ENCODE measurements around the gene PODXL2. TPM values are rescaled to one million over a fixed set of nuclear protein-coding genes. Genes with fewer than 3 reads are reported as not detected.
"Not testable (repeated sequence)": the region's sequence is repeated elsewhere in the genome, so short reads cannot be mapped to it uniquely, and the experiment has no call there.

Gene PODXL2
- total RNA-seq, 1 experiment from 2014 or later: 15.3 TPM

- H3K27me3 ChIP-seq (ENCODE audit: control insufficient read depth, insufficient read depth, low read length): no peaks in the 10 kb centered on the region
- DNase-seq (ENCODE audit: low read depth, low spot score) (peak; percentile 36), ATAC-seq (peak; percentile 94)
- no peak overlapping the region for H3K4me3 ChIP-seq (ENCODE audit: low read depth in 2 of 2, low read length in 2 of 2)
- no peak overlapping the region for H3K27ac ChIP-seq (ENCODE audit: low read length)
- no peak for TF ChIP-seq POLR2AphosphoS5 (IDR thresholded peaks at IDR 0.05; ENCODE audit: low read depth, low read length)
- peak; percentile 97 for TF ChIP-seq CTCF (IDR thresholded peaks at IDR 0.05)
- no peak for TF ChIP-seq SIN3A (IDR thresholded peaks at IDR 0.05; ENCODE audit: borderline replicate concordance, insufficient read depth, low read depth, low read length)
- TF ChIP-seq TCF7L2 (IDR thresholded peaks at IDR 0.05; ENCODE audit: low read depth, low read length): no peak
- TF ChIP-seq, protein P1, sequence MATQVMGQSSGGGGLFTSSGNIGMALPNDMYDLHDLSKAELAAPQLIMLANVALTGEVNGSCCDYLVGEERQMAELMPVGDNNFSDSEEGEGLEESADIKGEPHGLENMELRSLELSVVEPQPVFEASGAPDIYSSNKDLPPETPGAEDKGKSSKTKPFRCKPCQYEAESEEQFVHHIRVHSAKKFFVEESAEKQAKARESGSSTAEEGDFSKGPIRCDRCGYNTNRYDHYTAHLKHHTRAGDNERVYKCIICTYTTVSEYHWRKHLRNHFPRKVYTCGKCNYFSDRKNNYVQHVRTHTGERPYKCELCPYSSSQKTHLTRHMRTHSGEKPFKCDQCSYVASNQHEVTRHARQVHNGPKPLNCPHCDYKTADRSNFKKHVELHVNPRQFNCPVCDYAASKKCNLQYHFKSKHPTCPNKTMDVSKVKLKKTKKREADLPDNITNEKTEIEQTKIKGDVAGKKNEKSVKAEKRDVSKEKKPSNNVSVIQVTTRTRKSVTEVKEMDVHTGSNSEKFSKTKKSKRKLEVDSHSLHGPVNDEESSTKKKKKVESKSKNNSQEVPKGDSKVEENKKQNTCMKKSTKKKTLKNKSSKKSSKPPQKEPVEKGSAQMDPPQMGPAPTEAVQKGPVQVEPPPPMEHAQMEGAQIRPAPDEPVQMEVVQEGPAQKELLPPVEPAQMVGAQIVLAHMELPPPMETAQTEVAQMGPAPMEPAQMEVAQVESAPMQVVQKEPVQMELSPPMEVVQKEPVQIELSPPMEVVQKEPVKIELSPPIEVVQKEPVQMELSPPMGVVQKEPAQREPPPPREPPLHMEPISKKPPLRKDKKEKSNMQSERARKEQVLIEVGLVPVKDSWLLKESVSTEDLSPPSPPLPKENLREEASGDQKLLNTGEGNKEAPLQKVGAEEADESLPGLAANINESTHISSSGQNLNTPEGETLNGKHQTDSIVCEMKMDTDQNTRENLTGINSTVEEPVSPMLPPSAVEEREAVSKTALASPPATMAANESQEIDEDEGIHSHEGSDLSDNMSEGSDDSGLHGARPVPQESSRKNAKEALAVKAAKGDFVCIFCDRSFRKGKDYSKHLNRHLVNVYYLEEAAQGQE (IDR thresholded peaks at IDR 0.05; ENCODE audit: insufficient read depth in 1 of 2, low read depth in 2 of 2, low read length in 1 of 2): no peak
- no peaks in the 10 kb centered on the region for H3K36me3 ChIP-seq (ENCODE audit: control insufficient read depth, insufficient read depth, low read length)
- in situ Hi-C loops (cut with HindIII; ENCODE audit: low pct_unique_long_range_greater_than_20kb, low sequenced_read_pairs) (no loop called here), intact Hi-C loops (cut with micrococcal nuclease; ENCODE audit: unreplicated experiment) (loop anchor here (2.0 to 5.0 kb wide), 2 partner anchors 42 to 320 kb away; no protein-coding TSS in a partner anchor)
- H3K9me3 ChIP-seq (ENCODE audit: control insufficient read depth, insufficient read depth, low read depth, low read length): no peaks in the 10 kb centered on the region
- no peaks in the 10 kb centered on the region for H3K4me1 ChIP-seq (ENCODE audit: control insufficient read depth, insufficient read depth, low read length)
- no TSS peak for BruUV-seq (replicated peaks)
- ChIA-PET POLR2A (interaction anchor here (1.2 kb wide), 1 partner anchor 16 kb away, joined by 4 read pairs; no protein-coding TSS in a partner anchor), CTCF (interaction anchor here (0.7 to 1.4 kb wide), 3 partner anchors 42 to 138 kb away, joined by 3 to 5 read pairs (median 4); no protein-coding TSS in a partner anchor)
These were observed 23.4 kb downstream of the PODXL2 start for GRCh38 chr3:127652246-127652995.

DNA sequence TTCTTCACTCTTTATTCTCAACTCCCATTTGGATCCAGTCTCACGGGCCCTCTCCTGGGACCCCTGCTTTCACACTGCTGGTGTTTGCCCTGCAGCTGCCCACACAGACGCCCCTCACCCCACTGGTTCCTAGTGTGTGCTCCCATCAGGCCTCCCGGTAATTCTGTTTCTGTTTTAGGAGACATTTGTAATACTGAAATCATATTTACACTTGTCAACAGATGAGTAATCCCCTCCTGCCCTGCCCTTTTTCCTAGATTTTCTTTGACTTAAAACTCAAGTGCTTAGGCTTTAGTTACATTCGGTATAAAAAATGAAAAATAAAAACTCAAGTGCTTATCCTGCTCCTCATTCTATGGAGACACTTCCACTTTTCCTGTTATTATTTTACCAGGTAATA lies 25.4 kb downstream of the PODXL2 start:
- ChIA-PET POLR2A (no interaction called here), CTCF (no interaction called here)
- BruUV-seq (replicated peaks): no TSS peak
- Histone ChIP-seq H3K4me3 (ENCODE audit: low read depth in 2 of 2, low read length in 2 of 2) (no peak overlapping the region), H3K4me1 (ENCODE audit: control insufficient read depth, insufficient read depth, low read length) (no peaks in the 10 kb centered on the region), H3K27ac (ENCODE audit: low read length) (no peak overlapping the region), H3K9me3 (ENCODE audit: control insufficient read depth, insufficient read depth, low read depth, low read length) (no peaks in the 10 kb centered on the region), H3K27me3 (ENCODE audit: control insufficient read depth, insufficient read depth, low read length) (no peaks in the 10 kb centered on the region), H3K36me3 (ENCODE audit: control insufficient read depth, insufficient read depth, low read length) (no peaks in the 10 kb centered on the region)
- TF ChIP-seq, protein P1 (IDR thresholded peaks at IDR 0.05; ENCODE audit: insufficient read depth in 1 of 2, low read depth in 2 of 2, low read length in 1 of 2): no peak
- TF ChIP-seq TCF7L2 (IDR thresholded peaks at IDR 0.05; ENCODE audit: low read depth, low read length) (no peak), CTCF (IDR thresholded peaks at IDR 0.05) (no peak), POLR2AphosphoS5 (IDR thresholded peaks at IDR 0.05; ENCODE audit: low read depth, low read length) (no peak), SIN3A (IDR thresholded peaks at IDR 0.05; ENCODE audit: borderline replicate concordance, insufficient read depth, low read depth, low read length) (no peak)
- ATAC-seq (no peak), DNase-seq (ENCODE audit: low read depth, low spot score) (no peak)
- intact Hi-C loops (cut with micrococcal nuclease; ENCODE audit: unreplicated experiment): loop anchor here (5.0 kb wide), 1 partner anchor 318 kb away; no protein-coding TSS in a partner anchor
- in situ Hi-C loops (cut with HindIII; ENCODE audit: low pct_unique_long_range_greater_than_20kb, low sequenced_read_pairs): no loop called here

DNA sequence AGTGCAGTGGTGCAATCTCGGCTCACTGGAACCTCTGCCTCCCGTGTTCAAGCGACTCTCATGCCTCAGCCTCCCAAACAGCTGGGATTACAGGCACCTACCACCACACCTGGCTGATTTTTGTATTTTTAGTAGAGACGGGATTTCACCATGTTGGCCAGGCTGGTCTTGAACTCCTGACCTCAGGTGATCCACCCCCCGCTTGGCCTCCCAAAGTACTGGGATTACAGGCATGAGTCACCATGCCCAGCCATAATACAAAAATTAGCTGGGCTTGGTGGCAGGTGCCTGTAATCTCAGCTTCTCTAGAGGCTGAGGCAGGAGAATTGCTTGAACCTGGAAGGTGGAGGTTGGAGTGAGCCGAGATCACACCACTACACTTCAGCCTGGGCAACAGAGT lies 26.0 kb downstream of the PODXL2 start:
- POLR2A ChIA-PET; H3K27ac ChIP-seq (ENCODE audit: low read length); in situ Hi-C loops (cut with HindIII; ENCODE audit: low pct_unique_long_range_greater_than_20kb, low sequenced_read_pairs): not testable (repeated sequence)

More for the DNA sequence above, 26.0 kb downstream of the PODXL2 start:
- H3K4me1 ChIP-seq (ENCODE audit: control insufficient read depth, insufficient read depth, low read length); H3K27me3 ChIP-seq (ENCODE audit: control insufficient read depth, insufficient read depth, low read length); ATAC-seq; H3K4me3 ChIP-seq (ENCODE audit: low read depth in 2 of 2, low read length in 2 of 2); H3K36me3 ChIP-seq (ENCODE audit: control insufficient read depth, insufficient read depth, low read length); CTCF ChIA-PET; BruUV-seq (replicated peaks); H3K9me3 ChIP-seq (ENCODE audit: control insufficient read depth, insufficient read depth, low read depth, low read length); DNase-seq (ENCODE audit: low read depth, low spot score): not testable (repeated sequence)
- intact Hi-C loops (cut with micrococcal nuclease; ENCODE audit: unreplicated experiment): loop anchor here (5.0 kb wide), 1 partner anchor 317 kb away; no protein-coding TSS in a partner anchor

Data from Panc1 (cell line).